GM19397 (cell line): ENCODE data around the gene ZG16.
"Not testable (repeated sequence)": the region's sequence is repeated elsewhere in the genome, so short reads cannot be mapped to it uniquely, and the experiment has no call there.

Experiments used
- ATAC-seq: cut with Tn5 transposase; IDR thresholded peaks from one replicate; pipeline ENCODE4 v1.9.1; 2021; ENCODE audit warnings: mild to moderate bottlenecking, moderate library complexity; ENCODE audit not compliant: unreplicated experiment

The ZG16 gene

GRCh38 chr16:29783094-29783953, 5.3 kb downstream of the ZG16 start:
- not testable (repeated sequence) for ATAC-seq

- ATAC-seq, result no peak
Observed at GRCh38 chr16:29784157-29784556, 6.1 kb downstream of the ZG16 start.

GRCh38 chr16:29784901-29785500, 6.9 kb downstream of the ZG16 start:
- no peak for ATAC-seq

- not testable (repeated sequence) for ATAC-seq
Observed at GRCh38 chr16:29787155-29787554, 9.1 kb downstream of the ZG16 start.

GRCh38 chr16:29789775-29790182, 11.7 kb downstream of the ZG16 start:
- ATAC-seq, result no peak

GRCh38 chr16:29790183-29790948, 12.3 kb downstream of the ZG16 start, which contains the start of gene KIF22:
Gene KIF22 (plus strand): TSS chr16:29790751. CDS start chr16:29790760, 9 bp downstream.
- ATAC-seq, result peak; percentile 91

GRCh38 chr16:29790949-29791844, 13.1 kb downstream of the ZG16 start:
- ATAC-seq, result peak; percentile 6

GRCh38 chr16:29791845-29792807, 14.1 kb downstream of the ZG16 start:
- ATAC-seq, result no peak

GRCh38 chr16:29793153-29793552, 15.1 kb downstream of the ZG16 start:
- not testable (repeated sequence) for ATAC-seq

- no peak for ATAC-seq
Observed at GRCh38 chr16:29794231-29794710, 16.2 kb downstream of the ZG16 start.

- no peak for ATAC-seq
Observed at GRCh38 chr16:29802416-29802935, 24.4 kb downstream of the ZG16 start.

- no peak for ATAC-seq
Observed at GRCh38 chr16:29804020-29804419, 26.0 kb downstream of the ZG16 start.

GRCh38 chr16:29804455-29805231, 26.6 kb downstream of the ZG16 start:
- ATAC-seq, result no peak

- peak; percentile 59 for ATAC-seq
Observed at GRCh38 chr16:29805232-29806098, 27.4 kb downstream of the ZG16 start.

- ATAC-seq, result no peak
Observed at GRCh38 chr16:29806099-29806579, 28.1 kb downstream of the ZG16 start, which contains the start of gene MAZ. Gene MAZ (plus strand): TSS chr16:29806529. CDS start chr16:29806702, 173 bp downstream.

GRCh38 chr16:29806641-29807425, 28.8 kb downstream of the ZG16 start:
- no peak for ATAC-seq
